Activated gamma-delta T cell (primary cell): ENCODE data around the gene CEP250.
"Not testable (repeated sequence)": the region's sequence is repeated elsewhere in the genome, so short reads cannot be mapped to it uniquely, and the experiment has no call there.

ENCODE experiments used
- DNase-seq: peaks from one replicate; lab custom pipeline; 2025; lab: John Stamatoyannopoulos, UW

CEP250 gene

DNA sequence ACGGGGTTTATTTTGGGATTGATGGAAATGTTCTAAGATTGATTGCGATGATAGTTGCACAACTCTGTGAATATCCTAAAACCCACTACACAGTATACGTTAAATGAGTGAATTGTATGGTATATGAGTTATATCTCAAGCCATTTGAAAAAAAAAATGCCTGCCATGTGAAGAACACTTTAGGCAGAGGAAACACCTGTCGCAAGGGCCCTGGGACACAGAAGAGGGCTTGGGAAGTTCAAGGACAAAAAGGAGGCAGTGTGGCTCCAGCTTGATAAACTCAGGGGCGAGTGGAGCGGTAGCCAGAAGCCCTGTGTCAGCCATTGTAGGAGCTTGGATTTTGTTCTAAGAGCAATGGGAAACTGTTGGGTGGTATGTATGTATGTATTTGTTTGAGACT is 37.0 kb downstream of the CEP250 start:
- no peak for DNase-seq

DNA sequence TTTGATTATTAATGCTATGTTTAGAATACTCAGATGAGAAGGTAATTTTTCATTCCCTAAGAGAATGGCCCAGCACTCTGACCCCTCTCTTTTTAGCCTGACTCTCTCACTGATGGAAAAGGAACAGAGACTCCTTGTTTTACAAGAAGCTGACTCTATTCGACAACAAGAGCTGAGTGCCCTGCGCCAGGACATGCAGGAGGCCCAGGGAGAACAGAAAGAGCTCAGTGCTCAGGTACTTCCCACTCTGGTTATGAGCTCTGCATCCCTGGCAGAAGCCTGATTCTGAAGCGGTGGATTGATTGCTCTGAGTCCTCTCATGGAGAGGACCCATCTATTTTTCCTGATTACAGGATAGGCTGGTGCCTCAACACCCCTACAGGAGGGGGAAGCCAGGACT is 41.1 kb downstream of the CEP250 start:
- DNase-seq: no peak

DNA sequence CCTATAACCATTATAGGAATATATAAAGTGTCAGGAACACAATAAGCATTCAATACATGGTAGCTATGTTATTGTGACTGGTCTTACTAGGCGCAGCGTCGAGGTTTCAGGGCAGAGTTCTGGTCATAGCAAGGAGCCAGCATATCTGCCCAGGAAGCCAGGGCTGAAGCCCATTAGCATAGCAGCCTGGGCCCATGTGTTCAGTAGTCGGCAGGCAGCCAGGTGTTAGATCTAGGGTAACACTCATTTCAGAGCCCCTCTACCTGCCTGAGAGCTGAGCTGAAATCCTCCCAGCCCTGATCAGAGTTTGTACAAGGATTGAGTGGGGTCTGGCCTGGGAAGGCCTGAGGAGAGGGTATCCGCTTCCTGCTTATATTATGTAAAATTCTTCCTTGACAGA is 41.9 kb downstream of the CEP250 start:
- DNase-seq: no peak

DNA sequence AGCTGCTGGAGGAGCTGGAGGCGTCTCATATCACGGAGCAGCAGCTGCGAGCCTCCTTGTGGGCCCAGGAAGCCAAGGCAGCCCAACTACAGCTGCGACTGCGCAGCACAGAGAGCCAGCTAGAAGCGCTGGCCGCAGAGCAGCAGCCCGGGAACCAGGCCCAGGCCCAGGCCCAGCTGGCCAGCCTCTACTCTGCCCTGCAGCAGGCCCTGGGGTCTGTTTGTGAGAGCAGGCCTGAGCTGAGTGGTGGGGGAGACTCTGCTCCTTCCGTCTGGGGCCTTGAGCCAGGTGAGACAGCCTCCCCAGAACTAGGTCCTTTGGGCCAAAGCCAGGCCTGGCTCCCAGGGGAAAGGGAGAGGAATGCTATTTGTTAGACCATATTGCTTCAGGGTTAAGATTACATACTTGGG is 42.4 kb downstream of the CEP250 start:
- no peak for DNase-seq

DNA sequence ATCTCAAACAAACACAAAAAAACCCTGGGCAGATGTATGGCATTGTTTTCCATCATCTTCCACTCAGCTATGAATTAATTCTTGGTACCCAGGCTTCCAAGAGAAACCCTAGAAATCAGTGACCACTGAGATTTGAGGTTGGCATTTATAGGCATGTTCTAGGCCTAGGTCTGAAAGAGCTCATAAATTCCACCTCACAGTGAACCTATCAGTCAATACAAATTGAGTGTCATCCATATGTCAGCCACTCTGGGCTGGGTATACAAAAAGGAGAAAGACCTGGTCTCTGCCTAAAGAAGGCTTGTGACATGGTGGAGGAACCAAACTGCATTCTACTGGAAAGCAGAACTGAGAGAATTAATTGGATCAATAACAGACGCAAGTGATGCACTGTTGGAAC is 43.9 kb downstream of the CEP250 start:
- no peak for DNase-seq

DNA sequence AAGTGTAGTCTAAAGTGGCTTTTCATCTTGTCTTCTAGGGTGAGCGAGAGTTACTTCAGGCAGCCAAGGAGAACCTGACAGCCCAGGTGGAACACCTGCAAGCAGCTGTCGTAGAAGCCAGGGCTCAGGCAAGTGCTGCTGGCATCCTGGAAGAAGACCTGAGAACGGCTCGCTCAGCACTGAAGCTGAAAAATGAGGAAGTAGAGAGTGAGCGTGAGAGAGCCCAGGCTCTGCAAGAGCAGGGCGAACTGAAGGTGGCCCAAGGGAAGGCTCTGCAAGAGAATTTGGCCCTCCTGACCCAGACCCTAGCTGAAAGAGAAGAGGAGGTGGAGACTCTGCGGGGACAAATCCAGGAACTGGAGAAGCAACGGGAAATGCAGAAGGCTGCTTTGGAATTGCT is 47.0 kb downstream of the CEP250 start:
- DNase-seq: no peak

DNA sequence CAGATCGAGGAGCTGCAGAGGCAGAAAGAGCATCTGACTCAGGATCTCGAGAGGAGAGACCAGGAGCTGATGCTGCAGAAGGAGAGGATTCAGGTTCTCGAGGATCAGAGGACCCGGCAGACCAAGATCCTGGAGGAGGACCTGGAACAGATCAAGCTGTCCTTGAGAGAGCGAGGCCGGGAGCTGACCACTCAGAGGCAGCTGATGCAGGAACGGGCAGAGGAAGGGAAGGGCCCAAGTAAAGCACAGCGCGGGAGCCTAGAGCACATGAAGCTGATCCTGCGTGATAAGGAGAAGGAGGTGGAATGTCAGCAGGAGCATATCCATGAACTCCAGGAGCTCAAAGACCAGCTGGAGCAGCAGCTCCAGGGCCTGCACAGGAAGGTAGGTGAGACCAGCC is 47.9 kb downstream of the CEP250 start:
- no peak for DNase-seq

DNA sequence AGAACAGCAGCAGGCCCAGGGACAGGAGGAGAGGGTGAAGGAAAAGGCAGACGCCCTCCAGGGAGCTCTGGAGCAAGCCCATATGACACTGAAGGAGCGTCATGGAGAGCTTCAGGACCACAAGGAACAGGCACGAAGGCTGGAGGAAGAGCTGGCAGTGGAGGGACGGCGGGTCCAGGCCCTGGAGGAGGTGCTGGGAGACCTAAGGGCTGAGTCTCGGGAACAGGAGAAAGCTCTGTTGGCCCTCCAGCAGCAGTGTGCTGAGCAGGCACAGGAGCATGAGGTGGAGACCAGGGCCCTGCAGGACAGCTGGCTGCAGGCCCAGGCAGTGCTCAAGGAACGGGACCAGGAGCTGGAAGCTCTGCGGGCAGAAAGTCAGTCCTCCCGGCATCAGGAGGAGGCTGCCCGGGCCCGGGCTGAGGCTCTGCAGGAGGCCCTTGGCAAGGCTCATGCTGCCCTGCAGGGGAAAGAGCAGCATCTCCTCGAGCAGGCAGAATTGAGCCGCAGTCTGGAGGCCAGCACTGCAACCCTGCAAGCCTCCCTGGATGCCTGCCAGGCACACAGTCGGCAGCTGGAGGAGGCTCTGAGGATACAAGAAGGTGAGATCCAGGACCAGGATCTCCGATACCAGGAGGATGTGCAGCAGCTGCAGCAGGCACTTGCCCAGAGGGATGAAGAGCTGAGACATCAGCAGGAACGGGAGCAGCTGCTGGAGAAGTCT is 48.6 kb downstream of the CEP250 start:
- DNase-seq: no peak

DNA sequence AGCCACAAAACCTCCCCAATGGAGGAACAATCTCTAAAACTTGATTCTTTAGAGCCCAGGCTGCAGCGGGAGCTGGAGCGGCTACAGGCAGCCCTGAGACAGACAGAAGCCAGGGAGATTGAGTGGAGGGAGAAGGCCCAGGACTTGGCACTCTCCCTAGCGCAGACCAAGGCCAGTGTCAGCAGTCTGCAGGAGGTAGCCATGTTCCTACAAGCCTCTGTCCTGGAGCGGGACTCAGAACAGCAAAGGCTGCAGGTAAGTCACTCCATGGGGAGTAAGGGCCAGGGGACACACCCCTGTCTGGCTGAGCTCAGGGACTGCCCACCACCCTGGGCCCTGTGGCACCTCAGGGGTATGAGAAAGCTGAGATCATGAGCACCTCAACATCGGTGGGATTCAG is 49.4 kb downstream of the CEP250 start:
- no peak for DNase-seq

DNA sequence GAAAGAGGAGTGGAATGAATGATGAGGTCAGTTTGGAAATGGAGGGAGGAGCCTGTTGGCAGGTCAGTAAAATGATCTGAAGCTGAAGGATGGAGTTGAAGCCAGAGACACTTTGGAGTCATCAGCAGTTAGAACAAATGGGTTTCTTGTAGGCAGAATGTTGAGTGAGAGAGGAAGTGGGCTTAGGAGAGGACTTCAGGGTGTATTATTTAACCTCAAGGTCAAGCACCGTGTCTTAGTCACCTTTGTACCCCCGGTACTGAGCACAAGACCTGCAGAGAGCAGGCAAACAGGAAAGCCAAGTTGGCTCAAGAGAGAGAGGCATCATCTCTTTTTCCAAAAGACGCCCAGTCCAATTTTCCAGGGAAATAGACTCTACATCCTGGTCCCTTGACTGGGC is 50.8 kb downstream of the CEP250 start:
- no peak for DNase-seq

DNA sequence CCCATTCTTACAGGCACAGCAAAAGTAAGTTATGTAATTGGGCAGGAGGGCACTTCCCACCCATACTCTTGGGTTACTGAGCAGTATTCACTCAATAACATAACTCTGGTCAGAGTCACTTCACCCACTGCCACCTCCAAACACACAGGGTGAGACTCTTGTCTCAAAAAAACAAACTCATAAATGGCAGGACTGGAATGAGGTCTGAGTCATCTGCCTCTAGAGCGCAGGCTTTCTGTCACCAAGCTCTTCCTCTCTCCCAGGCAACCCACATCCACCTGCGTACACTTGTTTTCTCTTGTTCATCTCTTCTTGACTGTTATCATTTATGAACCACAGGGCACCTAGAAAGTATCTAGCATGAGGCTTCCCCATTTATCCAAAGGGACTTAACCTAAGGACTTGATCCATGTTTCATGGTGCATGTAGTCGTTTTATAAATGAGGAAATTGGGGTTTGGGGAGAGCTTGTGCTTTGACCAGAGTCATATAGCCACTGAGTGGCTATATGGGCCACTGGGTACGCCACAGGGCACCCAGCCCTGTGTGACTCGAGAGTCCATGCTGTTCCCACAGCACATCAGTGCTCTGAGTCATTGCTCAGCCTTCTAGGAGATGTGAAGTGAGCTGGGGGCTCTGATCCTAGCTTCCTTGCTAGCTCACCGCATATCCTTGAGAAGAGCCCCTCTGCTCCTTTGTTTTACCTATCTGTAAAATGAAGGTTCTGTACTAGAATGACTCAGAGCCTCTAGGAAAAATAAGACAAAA is 51.7 kb downstream of the CEP250 start:
- DNase-seq: no peak

DNA sequence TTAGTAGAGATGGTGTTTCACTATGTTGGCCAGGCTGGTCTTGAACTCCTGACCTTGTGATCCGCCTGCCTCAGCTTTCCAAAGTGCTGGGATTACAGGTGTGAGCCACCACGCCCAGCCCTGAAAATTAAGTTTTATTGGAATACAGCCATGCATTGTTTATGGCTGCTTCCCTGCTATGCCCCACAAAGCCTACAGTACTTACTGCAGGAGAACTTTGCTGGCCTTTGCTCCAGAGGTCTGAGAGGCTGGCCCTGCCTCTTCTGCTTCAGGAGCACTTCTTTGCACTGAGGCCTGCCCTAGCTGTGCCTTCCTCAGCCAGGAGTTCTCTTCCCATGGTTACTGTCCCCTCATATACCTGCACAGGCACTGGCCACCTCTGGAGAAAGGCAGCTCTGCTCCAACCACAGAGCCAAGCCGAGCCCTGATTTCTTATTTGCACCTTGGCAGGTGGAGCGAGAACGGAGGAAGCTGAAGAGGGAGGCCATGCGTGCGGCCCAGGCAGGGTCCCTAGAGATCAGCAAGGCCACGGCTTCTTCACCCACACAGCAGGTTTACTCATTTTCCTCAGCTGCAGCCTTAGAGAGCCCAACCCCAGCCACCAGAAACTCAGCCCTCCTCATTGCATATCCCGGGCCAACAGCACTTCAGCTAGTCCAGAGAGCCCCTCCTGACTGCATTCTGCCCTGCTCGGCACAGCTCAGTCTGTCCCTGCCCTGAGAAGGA is 53.3 kb downstream of the CEP250 start:
- no peak for DNase-seq

DNA sequence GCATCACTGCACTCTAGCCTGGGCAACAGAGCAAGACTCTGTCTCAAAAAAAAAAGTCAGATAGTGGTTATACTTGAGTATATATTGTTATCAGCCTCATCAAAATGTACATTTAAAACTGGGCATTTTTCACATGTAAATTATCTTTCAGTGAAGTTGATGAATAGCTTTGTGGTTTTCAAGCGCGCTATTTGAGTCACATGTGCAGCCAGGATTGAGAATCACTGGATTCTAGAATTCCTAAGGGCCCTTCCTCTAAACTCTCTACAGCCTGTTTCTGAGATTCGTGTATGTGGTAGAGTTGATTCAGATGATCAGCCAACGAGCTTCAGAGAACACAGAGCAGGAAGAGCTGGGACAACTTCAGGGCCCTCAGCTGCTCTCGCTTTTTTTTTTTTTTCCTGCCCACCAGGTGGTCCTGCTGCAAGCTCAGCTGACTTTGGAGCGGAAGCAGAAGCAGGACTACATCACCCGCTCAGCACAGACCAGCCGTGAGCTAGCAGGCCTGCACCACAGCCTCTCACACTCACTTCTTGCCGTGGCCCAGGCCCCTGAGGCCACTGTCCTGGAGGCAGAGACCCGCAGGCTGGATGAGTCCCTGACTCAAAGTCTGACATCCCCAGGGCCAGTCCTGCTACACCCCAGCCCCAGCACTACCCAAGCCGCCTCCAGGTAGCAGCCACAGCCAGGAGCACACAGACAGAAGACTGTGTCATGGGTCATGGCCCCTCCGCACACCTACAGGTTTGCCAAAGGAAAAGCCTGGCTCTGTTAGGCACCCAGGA is 55.7 kb downstream of the CEP250 start:
- DNase-seq: no peak

DNA sequence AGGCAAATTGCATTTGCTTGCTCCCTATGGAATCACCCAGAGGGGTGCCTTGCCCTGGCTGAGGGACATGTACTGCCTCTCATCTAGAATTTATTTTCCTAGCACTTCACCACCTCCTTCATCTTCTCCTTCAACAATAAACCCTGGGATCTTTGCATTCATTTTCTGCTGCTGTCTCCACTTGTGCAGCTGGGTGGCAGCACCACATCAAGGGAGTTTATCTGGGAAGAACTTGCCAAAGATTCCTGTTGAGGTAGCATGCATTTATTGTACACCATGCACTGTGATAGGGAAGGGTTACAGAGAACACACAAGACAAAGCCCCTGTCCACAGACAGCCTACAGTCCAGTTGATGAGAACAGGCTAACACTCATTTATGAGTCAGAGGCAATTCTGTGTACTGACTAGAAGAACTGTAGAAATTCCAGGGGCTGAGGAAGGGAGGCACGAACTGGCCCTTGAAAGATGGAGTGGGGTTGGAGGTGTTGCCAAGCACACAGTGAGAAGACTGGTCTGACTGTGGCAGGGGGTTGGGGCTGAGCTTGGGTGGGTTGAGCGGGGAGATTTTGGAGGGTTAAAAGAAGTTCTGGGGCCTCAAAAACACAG is 56.5 kb downstream of the CEP250 start:
- DNase-seq: no peak

DNA sequence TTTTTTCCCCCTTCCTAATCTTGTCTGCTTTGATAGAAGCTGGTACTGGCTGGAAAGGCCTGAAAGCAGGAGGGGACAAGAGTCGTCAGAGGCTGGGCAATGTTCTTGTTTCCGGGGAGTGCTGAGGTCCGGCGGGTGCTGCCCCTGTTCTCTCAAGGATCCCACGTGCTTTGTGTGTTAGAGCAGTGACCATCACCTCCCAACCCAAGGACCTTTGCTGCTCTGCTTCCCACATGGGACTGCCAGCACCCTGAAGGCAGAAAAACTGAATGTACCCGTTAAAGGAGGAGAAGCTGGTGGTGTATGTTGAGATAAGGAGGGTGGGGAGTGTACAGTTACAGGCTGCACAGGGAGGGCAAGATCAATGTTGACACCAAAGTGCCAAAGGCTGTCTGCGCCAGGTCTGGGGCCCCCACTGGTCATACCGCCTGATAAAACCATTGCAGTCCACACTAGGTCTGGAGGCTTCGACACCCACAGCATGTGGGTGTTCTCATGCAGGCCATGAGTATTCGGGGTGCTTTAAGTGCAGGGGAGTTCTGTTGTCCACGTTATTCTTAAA is 59.1 kb downstream of the CEP250 start:
- no peak for DNase-seq

DNA sequence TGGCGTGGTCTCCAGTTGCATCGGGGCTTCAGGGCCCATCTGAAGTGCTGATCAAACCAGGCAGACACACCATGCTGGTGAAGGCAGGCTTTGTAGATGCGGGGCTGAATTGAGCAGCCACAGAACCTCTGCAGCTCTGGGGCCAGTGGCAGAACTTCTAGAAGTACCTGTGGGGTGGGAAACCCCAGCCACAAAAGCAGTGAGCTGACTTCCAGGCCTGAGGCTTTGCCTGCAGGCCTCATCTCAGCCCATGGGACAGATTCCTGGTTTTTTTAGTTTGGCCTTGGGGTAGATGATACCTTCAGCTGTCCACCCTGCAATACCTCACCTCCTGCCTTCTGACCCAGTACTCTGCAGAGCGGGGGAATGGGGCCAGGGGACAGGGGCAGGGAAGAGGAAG is 59.9 kb downstream of the CEP250 start:
- DNase-seq: no peak

DNA sequence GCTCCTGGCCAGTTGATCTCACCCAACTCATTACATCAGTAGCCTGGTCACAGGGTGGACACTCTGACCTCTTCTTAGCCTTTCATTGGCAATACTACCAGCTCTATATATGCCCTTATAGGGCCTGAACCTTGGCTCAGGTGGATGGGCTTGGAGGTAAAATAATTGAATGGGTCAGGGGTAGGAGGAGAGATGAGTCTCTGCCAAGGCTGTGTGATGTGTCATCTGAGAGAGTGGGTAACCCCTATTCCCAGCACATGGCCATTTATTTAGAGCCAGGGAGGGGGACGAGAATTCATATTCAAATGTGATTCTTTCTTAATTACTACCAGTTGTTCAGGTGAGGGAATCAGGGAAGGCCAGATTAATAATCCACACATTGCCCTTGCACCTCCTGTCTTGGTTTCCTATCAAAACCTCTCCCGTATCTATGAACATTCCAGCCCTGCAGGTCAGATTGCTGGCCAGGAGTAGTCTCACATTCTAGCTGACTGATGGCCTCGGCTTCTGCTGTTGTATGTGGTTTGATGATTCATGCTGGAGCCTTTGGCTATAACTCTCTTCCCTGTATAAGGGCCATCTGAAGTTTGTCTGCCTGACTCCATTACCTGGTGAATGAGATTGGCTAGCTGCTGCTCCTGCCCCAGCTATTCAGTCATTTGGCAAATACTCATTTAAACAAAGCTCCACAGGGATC is 60.7 kb downstream of the CEP250 start:
- no peak for DNase-seq

DNA sequence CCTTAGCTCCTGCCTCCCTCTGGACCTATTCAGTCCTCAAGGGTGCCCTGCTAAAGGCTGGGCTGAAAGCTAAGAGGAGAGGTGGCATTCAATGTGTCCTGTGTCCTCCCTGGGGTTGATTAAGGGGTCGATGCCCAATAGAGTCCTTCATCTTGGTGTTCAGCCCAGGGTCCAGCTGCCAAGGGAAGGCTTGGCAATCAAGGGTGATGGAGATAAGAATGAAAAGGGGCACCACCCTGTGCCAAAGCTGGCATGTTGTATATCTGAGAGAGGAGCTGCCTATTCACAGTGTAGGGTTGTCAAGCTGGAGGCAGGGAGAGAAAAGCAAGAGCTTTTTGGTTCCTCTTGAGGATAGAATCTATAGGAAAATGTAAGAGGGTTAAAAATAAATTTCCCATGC is 61.7 kb downstream of the CEP250 start:
- no peak for DNase-seq

DNA sequence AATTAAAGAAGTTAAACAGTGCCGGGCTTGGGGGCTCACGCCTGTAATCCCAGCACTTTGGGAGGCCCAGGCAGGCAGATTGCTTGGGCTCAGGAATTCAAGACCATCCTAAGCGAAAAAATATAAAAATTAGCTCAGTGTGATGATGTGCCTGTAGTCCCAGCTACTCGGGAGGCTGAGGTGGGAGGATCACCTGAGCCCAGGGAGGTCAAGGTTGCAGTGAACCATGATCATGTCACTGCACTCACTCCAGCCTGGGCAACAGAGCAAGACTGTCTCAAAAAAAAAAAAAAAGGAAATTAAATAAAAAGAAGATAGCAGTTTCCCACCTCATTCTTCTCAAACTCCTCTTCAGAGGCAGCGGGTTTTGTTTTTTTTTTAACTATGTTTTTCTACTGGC is 62.4 kb downstream of the CEP250 start:
- not testable (repeated sequence) for DNase-seq

DNA sequence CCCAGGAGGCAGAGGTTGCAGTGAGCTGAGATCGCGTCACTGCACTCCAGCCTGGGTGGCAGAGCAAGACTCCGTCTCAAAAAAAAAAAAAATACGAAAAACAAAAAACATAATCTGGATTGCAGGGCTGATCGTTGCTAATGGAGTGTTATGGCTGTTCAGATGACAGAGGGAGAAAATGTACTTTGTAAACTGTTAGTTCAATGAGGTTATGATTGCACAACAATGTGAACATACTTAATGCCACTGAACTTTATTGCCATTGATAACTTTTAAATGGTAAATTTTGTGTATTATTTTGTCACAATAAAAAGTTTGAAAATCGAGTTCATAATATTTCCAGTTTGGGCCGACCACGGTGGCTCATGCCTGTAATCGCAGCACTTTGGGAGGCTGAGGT is 63.6 kb downstream of the CEP250 start:
- no peak for DNase-seq
